OCI-LY7 (cell line): ENCODE results near the gene EXOC4. TPM values are rescaled to one million over a fixed set of nuclear protein-coding genes. Genes with fewer than 3 reads are reported as not detected.

Experiments
- BruUV-seq: library from RNA; stranded (reverse); fragments of 400-500 nt; replicated peaks from 2 replicates; lab custom pipeline; 2021; lab: Mats Ljungman, UMichigan
- CTCF ChIA-PET: fragments of 300-600 bp; sonication (Branson Sonifier 250); formaldehyde crosslinking; loops from one replicate; lab custom pipeline; 2022; ENCODE audit warnings: antibody characterized with exemption; ENCODE audit not compliant: unreplicated experiment; lab: Charles Lee
- POLR2A ChIA-PET: fragments of 300-600 bp; sonication (Branson Sonifier 250); formaldehyde crosslinking; loops from one replicate; lab custom pipeline; 2022; ENCODE audit warnings: antibody characterized with exemption; lab: Charles Lee
- DNase-seq: peaks from one replicate; pipeline ENCODE4 v3.0.0-alpha.2; 2015; ENCODE audit warnings: low spot score
- H2AFZ ChIP-seq: fragments of 200-600 bp; sonication (generic), shearing (Covaris generic); 2 replicates; pipeline ENCODE4 v1.6.1; 2014; ENCODE audit warnings: mild to moderate bottlenecking, antibody characterized with exemption, low read length, moderate library complexity
- H3K27ac ChIP-seq: fragments of 200-600 bp; sonication (generic); 2 replicates; pipeline ENCODE4 v1.5.1; 2014; ENCODE audit warnings: mixed run types, low read depth, mild to moderate bottlenecking, moderate library complexity, low read length, inconsistent platforms; ENCODE audit not compliant: poor library complexity, severe bottlenecking
- H3K36me3 ChIP-seq: fragments of 200-600 bp; sonication (generic); 2 replicates; pipeline ENCODE4 v1.6.1; 2014; ENCODE audit warnings: mild to moderate bottlenecking, antibody characterized with exemption, low read length, moderate library complexity, mixed read lengths; ENCODE audit not compliant: insufficient read depth
- H3K4me1 ChIP-seq: fragments of 200-600 bp; sonication (generic); 2 replicates; pipeline ENCODE4 v1.5.1; 2014; ENCODE audit warnings: mild to moderate bottlenecking, low read length; ENCODE audit not compliant: insufficient read depth, poor library complexity, severe bottlenecking
- H3K4me2 ChIP-seq: fragments of 200-600 bp; sonication (generic); 2 replicates; pipeline ENCODE4 v1.6.1; 2014; ENCODE audit warnings: mild to moderate bottlenecking, low read length
- H3K4me3 ChIP-seq: fragments of 200-600 bp; sonication (generic); 2 replicates; pipeline ENCODE4 v1.5.1; 2014; ENCODE audit warnings: mild to moderate bottlenecking, low read depth, low read length; ENCODE audit not compliant: poor library complexity, severe bottlenecking
- H3K79me2 ChIP-seq: fragments of 200-600 bp; sonication (generic); 2 replicates; pipeline ENCODE4 v1.6.1; 2016; ENCODE audit warnings: low read depth, mild to moderate bottlenecking, low read length, moderate library complexity, mixed read lengths; ENCODE audit not compliant: insufficient read depth
- H3K9me2 ChIP-seq: fragments of 200-600 bp; sonication (generic); 2 replicates; pipeline ENCODE4 v1.6.1; 2016; ENCODE audit warnings: mild to moderate bottlenecking, low read length, mixed read lengths; ENCODE audit not compliant: insufficient read depth
- H3K9me3 ChIP-seq: fragments of 200-600 bp; sonication (generic); 2 replicates; pipeline ENCODE4 v1.6.1; 2014; ENCODE audit warnings: mild to moderate bottlenecking, mixed run types, low read length, mixed read lengths
- H4K20me1 ChIP-seq: fragments of 200-600 bp; sonication (generic); 2 replicates; pipeline ENCODE4 v1.6.1; 2014; ENCODE audit warnings: mild to moderate bottlenecking, antibody characterized with exemption, low read length, moderate library complexity, mixed read lengths; ENCODE audit not compliant: insufficient read depth
- EZH2phosphoT487 ChIP-seq: fragments of 200-600 bp; sonication (generic); IDR thresholded peaks from 2 replicates; pipeline ENCODE4 v1.6.1; 2018; ENCODE audit warnings: low read depth, borderline replicate concordance, mild to moderate bottlenecking, mixed run types, antibody characterized with exemption, low read length, moderate library complexity, mixed read lengths
- intact Hi-C: fragments of 100-400 bp; cut with micrococcal nuclease; formaldehyde crosslinking; loops from one replicate; pipeline ENCODE4 v1.10.0; 2022; ENCODE audit not compliant: unreplicated experiment
- total RNA-seq, 2 experiments: library from RNA; depleted of rRNA in 1 of 2; stranded (reverse); fragments of >200 nt in 1 of 2; shearing (Covaris generic) in 1 of 2; gene quantifications; 2 replicates each; pipeline ENCODE4 v1.2.3, GENCODE V29; 2014 to 2022
- TF ChIP-seq, protein P1 (sequence below): fragments of 200-600 bp; sonication (generic); conservative IDR thresholded peaks from 2 replicates; pipeline ENCODE4 v1.5.1; 2014; ENCODE audit warnings: mild to moderate bottlenecking, antibody characterized with exemption, low read length, moderate library complexity, mixed read lengths

The EXOC4 gene
- total RNA-seq, 2 experiments from 2014 or later, result 75.1 to 93.2 TPM

DNA sequence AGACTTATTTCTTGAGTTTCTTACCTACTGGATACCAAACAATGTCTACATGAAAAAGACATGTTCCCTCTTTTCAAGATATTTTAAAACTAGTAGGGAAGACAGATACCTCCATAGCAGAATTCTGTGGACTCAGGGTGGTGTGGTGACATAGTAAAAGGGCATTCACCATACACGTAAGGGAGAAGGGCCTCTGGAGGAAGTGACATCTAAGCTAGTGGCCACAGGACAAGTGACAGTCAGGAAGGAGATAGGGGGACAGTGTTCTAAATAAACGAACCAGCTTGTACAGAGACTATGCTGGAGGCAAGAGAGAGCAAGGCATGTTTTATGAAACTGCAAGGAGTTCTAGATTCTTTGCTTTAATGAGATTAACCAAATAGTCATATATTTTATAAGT lies 552.5 kb downstream of the EXOC4 start:
- H4K20me1 ChIP-seq, result no peaks in the 10 kb centered on the region
- CTCF ChIA-PET, result no interaction called here

DNA sequence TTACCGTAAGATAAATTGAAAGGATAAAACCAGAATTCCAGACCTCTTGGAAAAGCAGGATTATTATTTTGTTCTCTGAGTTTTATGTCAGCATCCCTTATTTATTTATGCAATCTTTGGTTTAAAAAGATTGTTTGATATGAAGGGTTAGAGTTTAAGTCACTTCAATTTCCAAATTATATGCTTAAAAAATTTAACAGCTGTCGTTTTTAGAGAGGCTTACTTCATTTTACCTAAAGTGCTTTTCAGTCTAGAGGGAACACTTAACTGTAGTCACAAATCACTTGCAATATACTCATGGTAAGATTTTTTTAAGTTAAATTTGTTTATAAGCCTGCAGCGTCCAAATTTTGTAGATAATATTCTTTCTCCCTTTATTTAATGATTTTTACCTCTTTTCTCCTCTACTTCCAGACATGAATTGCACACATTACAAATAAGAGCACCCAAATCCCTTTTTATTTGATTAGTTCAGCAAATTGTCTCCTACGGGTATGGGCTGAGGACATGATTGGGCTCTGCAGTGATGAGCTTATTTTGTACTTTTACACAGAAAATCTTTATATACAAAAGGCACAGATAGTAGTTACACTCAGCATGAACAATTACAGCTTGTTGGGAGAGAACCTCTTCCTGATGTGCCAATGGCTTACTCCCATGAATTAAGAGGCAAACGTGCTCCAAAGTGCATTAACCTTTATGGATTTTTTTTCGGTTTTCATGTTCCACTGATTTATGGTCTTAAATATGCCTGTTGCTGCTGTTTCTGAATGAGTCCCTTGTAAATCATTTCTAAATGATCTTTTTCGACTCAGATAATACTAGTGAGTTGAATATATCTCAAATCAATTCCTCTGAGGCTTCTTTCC lies 555.0 kb downstream of the EXOC4 start:
- H3K4me2 ChIP-seq, result no peak overlapping the region
- POLR2A ChIA-PET, result interaction anchor here (0.7 kb wide), 1 partner anchor 403 kb away, joined by 3 read pairs; no protein-coding TSS in a partner anchor
- no peaks in the 10 kb centered on the region for H3K4me1 ChIP-seq
- no TSS peak for BruUV-seq
- H4K20me1 ChIP-seq, result no peaks in the 10 kb centered on the region
- H3K4me3 ChIP-seq, result no peak overlapping the region
- no peaks in the 10 kb centered on the region for H3K79me2 ChIP-seq
- no peak for TF ChIP-seq EZH2phosphoT487
- TF ChIP-seq, protein P1, sequence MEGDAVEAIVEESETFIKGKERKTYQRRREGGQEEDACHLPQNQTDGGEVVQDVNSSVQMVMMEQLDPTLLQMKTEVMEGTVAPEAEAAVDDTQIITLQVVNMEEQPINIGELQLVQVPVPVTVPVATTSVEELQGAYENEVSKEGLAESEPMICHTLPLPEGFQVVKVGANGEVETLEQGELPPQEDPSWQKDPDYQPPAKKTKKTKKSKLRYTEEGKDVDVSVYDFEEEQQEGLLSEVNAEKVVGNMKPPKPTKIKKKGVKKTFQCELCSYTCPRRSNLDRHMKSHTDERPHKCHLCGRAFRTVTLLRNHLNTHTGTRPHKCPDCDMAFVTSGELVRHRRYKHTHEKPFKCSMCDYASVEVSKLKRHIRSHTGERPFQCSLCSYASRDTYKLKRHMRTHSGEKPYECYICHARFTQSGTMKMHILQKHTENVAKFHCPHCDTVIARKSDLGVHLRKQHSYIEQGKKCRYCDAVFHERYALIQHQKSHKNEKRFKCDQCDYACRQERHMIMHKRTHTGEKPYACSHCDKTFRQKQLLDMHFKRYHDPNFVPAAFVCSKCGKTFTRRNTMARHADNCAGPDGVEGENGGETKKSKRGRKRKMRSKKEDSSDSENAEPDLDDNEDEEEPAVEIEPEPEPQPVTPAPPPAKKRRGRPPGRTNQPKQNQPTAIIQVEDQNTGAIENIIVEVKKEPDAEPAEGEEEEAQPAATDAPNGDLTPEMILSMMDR, result no peak
- intact Hi-C loops, result no loop called here
- no peak overlapping the region for H3K27ac ChIP-seq
- no peaks in the 10 kb centered on the region for H3K9me3 ChIP-seq
- DNase-seq, result no peak
- no peaks in the 10 kb centered on the region for H3K36me3 ChIP-seq
- CTCF ChIA-PET, result no interaction called here
- no peaks in the 10 kb centered on the region for H3K9me2 ChIP-seq
- no peak overlapping the region for H2AFZ ChIP-seq

More for the DNA sequence above, 552.5 kb downstream of the EXOC4 start:
- H3K4me1 ChIP-seq, result no peaks in the 10 kb centered on the region
- no peaks in the 10 kb centered on the region for H3K36me3 ChIP-seq
- H3K27ac ChIP-seq, result no peak overlapping the region
- no peaks in the 10 kb centered on the region for H3K79me2 ChIP-seq
- no peak overlapping the region for H3K4me2 ChIP-seq
- DNase-seq, result no peak
- H3K9me3 ChIP-seq, result no peaks in the 10 kb centered on the region
- no TSS peak for BruUV-seq
- no peak overlapping the region for H2AFZ ChIP-seq
- POLR2A ChIA-PET, result interaction anchor here (1.7 kb wide), 1 partner anchor 13 kb away, joined by 4 read pairs; no protein-coding TSS in a partner anchor
- no peak for TF ChIP-seq EZH2phosphoT487
- TF ChIP-seq, protein P1, result no peak
- intact Hi-C loops, result no loop called here
- H3K9me2 ChIP-seq, result no peaks in the 10 kb centered on the region
- no peak overlapping the region for H3K4me3 ChIP-seq

DNA sequence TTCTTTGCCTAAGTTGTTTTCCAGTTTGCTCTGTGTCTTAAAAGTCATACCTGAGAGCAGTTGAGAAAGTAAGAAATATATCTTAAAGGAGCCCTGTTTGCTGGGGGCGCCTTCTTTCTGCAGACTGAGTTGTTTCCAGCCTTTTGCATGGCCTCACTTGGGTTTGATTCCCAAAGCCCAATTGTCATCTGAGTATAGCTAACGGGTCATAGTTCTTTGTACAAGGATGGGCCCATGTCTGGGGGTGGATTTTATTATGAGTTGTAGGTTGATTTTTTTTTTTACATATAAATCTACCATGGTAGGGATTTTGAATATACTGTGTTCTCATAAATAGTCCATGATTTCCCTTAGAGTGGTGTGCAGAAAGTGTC lies 555.6 kb downstream of the EXOC4 start:
- DNase-seq, result no peak
- Histone ChIP-seq H2AFZ (no peak overlapping the region), H3K4me1 (no peaks in the 10 kb centered on the region), H3K9me3 (no peaks in the 10 kb centered on the region), H3K4me2 (no peak overlapping the region), H3K9me2 (no peaks in the 10 kb centered on the region), H3K36me3 (no peaks in the 10 kb centered on the region), H3K4me3 (no peak overlapping the region), H3K79me2 (no peaks in the 10 kb centered on the region), H3K27ac (no peak overlapping the region), H4K20me1 (no peaks in the 10 kb centered on the region)
- TF ChIP-seq, protein P1, result no peak
- TF ChIP-seq EZH2phosphoT487, result no peak
- ChIA-PET POLR2A (no interaction called here), CTCF (no interaction called here)
- intact Hi-C loops, result no loop called here
- no TSS peak for BruUV-seq
